GM21723 (cell line): ENCODE data around the gene TBC1D22A.
"Not testable (repeated sequence)": the region's sequence is repeated elsewhere in the genome, so short reads cannot be mapped to it uniquely, and the experiment has no call there.

ENCODE experiments used
- ATAC-seq: cut with Tn5 transposase; IDR thresholded peaks from one replicate; pipeline ENCODE4 v1.9.1; 2021; ENCODE audit warnings: mild to moderate bottlenecking, moderate library complexity; ENCODE audit not compliant: unreplicated experiment

Gene TBC1D22A

DNA sequence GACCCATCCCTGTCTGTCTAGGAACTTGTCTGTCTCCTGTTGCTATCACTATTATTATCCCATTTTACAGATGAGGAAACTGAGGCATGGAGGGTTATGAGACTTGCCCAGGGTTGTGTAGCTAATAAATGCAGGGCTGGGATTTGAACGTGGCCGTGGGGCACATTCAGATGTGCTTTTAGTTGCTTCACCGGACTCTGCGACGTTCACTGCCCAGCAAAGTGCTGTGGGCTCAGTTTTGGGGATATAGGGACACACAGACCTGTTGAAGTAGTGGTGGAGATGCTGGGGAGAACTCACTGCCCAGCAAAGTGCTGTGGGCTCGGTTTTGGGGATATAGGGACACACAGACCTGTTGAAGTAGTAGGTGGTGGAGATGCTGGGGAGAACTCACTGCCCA lies 405.5 kb downstream of the TBC1D22A start:
- not testable (repeated sequence) for ATAC-seq

DNA sequence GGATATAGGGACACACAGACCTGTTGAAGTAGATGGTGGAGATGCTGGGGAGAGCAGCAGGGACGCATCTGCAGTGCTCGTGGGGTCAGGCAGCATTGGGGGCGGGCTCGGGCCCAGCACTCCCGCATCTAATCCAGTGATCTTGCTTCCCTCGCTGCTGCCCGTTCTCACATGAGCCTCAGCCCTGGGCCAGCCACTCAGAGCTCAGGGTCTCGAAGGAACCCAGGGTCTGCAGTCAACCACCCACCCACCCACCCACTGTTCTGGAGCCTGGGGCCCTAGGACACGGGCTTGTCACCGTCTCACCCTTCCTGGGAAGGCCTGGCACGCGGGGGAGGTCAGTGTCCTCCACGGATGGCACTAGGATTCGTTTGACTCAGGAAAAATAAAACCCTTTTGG lies 406.0 kb downstream of the TBC1D22A start:
- ATAC-seq, result no peak

DNA sequence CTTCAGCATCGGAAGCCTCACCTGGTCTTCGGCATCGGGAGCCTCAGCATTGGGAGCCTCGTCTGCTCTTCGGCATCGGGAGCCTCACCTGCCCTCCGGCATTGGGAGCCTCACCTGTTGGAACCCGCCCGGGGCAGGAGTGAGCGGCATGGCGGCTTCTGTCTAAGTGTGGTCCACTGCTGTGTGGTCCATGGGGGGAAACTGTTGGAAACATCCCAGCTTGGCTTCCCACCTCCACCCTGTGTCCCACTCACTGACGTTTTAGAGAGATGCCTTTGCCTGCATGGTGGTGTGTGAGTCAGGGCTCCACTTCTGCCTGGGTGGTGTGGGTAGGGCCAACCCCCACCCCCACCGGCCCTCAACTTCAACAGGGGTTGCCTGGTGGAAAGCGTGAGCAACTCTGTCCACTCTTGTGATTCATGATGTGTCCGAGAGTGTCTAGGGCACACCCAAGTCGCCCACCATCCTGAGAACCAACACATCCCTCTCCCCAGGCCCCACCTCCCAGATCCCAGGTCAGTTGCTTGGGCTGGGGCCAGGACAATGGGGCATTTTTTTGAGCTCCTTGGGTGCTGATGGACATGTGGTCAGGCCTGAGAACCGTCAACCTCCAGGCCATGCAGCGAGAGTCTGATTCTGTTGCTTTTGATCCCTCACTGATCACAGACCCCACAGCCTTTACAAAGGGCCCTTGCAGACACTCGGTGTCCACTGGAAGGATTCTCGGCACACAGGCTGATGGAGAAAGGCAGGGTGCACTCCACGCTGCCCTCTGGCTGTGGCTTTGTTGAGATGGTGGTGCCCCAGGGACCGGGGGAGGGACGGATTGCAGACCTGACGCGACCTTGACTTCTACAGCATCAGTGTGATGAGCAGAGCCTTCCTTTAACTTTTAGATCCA lies 406.7 kb downstream of the TBC1D22A start:
- no peak for ATAC-seq

DNA sequence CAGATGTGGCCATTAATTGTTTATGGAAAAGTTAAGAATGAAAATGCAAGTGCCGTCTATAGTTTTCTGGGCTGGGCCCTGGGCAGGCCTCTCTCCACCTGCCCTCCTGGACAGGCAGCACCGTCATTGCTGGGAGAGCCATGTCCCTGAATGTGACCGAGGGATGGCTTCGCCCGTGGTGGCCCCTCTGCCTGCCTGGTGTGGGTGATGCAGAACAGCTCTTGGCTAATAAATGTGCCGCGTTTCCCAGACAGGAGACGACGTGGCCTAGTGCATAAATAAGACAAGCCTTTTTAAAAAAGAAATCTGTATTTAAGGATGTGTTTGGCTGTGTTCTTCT lies 407.3 kb downstream of the TBC1D22A start:
- ATAC-seq, result no peak

DNA sequence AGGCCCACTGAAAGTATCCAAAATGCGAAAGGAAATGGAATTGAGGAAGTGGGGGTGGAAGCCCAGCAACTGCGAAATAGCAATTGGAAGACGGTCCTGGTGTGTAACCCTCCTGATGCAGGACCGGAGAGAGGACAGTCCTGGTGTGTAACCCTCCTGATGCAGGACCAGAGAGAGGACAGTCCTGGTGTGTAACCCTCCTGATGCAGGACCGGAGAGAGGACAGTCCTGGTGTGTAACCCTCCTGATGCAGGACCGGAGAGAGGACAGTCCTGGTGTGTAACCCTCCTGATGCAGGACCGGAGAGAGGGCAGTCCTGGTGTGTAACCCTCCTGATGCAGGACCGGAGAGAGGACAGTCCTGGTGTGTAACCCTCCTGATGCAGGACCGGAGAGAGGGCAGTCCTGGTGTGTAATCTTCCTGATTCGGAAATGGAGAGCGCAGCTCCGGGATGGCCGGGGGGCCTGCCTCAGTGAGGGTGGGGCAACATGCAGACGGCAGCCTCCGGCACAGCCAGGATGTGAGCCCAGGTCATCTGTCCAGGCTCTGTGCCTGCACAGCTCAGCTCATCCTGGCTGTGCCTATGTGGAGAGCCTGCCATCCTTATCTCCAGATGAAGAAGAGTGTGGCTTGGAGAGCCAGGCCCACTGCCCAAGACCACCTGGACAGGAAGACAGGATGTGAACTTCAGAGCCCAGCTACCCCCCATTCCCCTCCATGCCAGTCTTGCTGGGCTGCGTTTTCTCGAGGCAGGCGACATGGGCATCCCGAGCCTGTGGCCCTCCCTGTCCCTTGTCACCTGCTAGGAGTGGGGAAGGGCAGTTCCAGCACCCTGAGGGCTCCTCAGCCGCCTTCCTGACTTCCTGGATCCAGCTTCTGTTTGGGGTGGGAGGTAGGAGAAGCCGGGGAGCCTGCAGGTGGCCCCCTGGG lies 408.3 kb downstream of the TBC1D22A start:
- not testable (repeated sequence) for ATAC-seq

DNA sequence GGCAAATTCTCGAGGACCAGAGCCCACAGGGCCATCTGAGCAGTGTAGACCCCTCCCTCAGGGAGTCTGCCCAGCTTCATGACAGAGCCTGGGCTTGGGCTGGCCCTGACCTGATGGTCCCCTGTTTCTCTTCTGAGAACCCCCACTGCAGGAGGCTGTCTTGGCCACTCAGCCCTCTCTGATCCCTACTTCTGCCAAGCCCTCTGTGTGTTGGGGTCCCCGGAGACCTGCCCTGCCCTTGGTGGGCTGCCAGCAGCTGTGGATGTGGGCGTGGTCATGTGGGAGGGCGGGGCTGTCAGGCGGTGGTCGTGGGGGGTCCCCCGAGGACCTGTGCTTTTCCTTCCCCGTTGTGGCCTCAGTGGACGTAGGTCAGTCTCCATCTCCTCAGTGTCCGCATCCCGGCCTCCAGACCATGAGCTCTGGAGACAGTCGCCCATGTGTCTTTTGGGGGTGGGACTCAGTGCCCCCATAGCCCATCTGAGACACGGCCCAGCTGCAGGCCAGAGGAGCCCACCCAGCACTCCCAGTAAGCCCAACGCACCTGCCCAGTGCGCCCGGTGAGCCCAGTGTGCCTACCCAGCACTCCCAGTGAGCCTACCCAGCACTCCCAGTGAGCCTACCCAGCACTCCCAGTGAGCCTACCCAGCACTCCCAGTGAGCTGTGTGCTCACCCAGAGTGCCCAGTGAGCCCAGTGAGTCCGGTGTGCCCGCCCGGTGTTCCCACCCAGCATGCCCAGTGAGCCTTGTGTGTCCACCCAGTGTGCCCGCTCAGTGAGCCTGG lies 409.2 kb downstream of the TBC1D22A start:
- no peak for ATAC-seq

DNA sequence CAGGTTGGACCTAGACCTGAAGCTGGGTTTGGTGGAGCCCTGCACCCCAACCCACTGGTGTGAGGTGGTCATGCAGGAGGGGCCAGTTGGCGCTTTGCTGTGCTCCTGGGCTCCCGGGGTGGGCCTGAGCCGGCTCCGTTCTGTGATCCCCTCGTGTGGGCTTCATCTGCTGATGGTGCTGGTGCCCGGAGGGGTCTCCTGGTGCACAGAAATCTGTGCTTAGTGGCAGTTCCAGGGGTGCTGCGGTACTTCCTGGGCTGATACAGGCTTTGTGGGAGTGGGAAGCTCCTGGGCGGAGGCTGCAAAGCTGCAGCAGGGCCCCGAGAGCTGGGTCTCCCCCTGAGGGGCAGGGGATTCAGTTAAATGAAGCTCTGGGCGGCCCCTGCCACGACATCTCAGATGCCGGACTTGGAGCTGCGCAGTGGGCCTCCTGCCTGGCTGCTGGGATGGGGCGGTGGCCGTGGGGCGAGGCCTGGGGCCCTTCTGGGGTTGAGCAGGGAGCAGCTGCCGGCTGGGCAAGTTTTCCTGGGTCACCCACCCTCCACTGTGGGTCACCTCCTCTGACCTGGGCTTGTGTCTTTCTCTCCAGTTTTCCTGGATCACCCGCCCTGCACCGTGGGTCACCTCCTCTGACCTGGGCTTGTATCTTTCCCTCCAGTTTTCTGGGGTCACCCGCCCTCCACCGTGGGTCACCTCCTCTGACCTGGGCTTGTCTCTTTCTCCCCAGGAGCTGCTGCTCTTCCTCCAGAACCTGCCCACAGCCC lies 410.5 kb downstream of the TBC1D22A start:
- ATAC-seq, result no peak

DNA sequence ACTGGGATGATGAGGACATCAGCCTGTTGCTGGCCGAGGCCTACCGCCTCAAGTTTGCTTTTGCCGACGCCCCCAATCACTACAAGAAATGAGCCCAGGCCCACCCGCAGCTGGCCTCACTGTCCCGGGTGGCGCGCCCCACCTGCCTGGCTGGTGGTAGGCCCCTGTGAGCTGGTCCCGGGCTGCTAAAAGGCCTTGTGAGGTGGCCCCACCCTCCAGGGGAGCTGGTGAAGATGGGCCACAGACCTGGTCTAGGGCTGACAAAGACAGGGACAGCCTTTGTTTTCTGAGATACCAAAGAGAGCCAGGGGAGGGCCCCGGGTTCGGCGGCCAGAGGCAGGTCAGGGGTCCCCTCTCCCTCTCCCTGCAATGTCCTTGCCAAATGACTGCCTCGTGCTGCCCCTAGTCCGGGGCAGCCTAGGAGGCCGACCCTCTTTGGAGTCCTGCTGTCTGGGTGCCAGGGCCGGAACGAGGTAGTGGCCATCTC lies 411.1 kb downstream of the TBC1D22A start:
- no peak for ATAC-seq

DNA sequence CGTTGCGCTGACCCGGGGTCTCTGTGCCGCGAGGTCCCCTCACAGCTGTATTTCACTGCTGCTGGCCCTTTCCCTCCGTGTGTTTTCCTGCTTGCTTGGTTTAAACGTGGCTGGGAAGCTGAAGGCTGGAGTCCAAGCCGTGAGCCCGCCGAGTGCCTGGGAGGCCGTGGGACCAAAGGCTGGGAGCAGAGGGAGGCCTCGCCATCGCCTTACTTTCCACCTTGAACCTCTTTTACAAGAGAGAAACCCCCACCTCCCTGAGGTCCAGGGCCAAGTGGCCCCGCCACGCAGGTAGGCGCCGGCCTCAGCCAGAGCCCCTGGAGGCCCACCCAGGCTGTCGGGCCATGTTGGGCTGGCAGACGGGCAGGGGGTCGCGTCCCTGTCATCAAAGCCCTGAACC lies 411.6 kb downstream of the TBC1D22A start:
- no peak for ATAC-seq

DNA sequence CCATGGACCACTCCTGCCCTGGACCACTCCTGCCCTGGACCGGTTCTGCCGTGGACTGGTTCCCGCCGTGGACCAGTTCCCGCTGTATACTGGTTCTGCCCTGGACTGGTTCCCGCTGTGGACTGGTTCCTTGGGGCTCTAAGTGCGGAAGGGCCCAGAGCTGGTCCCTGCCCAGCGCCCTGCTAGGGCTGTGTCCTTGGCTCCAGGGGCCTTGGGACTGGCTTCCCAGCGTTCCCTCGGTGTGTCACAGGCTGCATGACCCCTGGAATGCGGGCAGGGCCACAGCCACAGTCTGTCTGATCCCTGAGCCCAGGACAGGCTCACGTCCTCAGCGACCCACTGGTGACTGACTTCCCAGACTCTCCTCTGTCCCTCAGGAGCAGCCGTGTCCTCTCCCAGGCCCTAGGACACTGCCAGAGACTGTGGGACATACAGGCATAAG lies 412.2 kb downstream of the TBC1D22A start:
- no peak for ATAC-seq

DNA sequence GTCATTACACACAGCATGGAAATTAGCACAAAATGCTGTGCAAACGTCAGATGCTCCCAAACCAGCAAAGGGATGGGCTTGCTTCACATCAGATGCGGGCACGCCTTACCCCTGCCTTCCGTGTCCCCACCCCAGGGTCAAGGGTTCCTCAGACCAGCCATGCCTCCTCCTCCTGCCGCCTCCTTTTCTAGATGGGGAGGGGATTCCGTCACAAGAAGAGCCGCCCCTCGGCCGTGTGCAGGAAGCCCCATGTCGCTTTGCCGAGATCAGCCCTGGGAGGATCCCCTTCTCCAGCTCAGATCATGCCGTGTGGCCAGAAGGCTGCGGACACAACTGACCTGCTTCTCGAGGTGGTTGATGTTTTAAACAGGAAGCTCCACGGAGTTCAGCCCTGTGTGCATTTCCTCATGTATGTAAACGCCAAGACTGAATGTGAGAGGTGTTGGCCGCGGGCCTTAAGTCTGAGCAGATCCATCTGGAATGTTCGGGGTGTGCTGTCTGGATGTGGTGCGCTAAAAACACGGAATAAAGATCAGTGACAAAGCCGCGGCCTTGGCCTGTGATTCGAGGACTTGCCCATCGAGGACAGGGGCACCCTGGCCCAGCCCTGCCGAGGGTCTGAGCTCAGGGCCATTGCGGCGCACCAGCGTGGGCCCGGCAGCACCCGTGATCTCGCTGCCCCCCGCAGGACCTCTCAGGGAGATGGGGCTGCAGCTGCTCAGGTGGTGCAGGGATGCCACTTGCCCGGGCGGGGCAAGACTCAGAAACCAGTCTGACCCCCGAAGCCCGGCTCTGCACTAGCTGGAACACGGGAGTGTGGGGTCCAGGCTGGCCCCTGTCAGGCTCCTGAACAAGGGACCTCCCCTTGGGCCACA lies 412.9 kb downstream of the TBC1D22A start:
- no peak for ATAC-seq

DNA sequence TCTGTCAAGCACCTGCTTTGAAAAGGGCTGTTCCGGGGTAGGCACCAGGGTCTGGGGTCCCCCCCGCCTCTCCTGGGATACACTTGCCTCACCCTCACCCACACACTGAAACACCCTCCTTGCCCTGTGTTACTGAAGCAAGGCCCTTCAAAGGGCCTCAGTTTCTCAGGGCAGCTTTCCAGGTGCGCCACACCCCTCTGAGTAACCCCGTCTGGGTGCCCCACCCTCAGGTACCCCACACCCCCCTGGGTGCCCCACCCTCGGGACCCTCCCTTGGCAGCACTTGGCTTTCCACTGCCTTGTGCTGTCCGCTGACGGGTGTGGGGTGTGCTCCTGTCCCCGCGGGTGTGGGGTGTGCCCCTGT lies 413.6 kb downstream of the TBC1D22A start:
- no peak for ATAC-seq

DNA sequence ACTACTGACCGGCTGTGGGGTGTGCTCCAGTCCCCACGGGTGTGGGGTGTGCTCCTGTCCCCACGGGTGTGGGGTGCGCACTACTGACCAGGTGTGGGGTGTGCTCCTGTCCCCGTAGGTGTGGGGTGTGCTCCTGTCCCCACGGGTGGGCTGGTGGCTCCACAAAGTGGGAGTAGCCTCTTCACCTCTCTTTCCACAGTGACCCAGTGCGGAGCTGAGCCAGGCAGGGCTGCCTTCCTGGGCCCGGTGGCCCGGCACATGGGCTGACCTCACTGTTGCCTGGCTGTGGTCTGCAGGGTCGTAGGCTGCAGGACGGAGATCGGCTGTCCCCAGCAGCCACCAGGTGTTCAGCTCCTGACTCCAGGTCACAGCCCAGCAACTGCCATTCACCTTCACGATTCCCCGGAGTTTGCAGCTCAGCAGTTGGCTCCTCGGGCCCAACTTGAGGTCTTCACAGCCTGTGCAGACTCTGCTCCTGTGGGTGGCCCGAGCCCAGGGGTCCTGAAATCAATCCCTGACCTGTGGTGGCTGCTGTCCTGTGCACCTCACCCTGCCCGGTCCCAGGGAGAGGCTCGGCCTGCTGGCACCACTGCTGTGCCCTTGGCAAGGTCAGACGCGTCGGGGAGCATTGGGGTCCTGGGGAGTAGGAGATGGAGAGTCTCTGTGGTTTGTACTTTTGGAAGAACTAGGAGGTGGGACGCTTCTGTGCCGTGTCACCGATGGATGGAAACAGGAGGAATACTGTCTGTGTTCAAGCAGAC lies 414.3 kb downstream of the TBC1D22A start:
- ATAC-seq, result no peak

DNA sequence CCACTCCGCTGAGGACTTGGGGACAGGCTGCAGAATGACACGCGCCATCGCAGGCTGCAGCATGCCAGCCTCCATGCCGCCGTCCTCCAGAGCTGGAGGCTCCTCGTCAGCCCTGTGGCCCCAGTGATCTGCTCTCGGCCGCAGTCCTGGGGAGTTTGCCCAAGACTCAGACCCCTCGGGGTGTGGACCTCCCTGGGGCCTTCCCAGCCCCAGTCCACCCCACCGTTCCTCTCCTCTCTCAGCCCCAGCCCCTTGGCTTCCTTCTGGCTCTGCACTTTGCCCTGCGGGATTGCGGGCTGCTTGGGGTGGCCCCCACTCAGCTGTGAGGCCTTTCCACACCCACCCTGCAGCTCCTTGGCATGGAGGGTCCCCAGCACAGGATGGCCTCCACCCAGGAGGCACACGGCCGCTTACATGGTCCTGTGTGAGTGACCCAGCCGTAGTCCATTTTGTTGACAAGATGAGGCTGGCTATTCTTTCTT lies 414.9 kb downstream of the TBC1D22A start:
- no peak for ATAC-seq

DNA sequence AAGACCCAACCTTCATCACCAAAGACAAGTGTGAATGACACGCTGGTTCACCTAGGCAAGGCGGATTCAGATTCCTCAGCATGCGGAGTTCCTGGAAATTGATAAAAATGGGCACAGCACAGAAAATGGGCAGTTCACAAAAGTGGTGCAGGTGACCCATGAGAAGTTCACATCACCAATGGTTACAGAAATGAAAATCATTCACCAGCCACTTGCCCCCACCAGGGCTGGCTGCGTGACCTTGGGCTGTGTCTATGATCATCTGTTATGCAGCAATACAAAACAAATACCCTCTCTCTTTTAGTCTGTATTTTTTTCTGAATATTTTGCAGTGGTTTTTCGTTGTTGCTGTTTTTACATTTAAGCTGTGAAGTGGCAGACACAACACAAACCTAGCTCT lies 415.9 kb downstream of the TBC1D22A start:
- no peak for ATAC-seq

DNA sequence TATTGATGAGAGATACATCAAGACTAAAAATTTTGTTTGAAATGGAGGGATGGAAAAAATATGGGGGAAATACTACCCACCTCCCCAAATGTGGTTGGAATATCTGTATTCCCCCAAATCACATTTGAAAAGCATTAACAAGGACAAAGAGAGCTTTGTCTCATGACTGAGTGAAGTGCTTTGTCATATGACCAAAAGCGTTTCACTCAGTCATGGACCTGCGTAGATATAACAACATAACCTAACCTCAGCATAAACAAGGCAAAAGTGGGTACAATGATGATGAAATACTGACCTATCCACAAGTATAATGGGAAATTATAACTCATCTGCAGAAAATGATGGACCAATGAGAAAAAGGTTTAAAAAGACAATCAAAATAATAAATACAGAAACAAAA lies 418.3 kb downstream of the TBC1D22A start:
- no peak for ATAC-seq

DNA sequence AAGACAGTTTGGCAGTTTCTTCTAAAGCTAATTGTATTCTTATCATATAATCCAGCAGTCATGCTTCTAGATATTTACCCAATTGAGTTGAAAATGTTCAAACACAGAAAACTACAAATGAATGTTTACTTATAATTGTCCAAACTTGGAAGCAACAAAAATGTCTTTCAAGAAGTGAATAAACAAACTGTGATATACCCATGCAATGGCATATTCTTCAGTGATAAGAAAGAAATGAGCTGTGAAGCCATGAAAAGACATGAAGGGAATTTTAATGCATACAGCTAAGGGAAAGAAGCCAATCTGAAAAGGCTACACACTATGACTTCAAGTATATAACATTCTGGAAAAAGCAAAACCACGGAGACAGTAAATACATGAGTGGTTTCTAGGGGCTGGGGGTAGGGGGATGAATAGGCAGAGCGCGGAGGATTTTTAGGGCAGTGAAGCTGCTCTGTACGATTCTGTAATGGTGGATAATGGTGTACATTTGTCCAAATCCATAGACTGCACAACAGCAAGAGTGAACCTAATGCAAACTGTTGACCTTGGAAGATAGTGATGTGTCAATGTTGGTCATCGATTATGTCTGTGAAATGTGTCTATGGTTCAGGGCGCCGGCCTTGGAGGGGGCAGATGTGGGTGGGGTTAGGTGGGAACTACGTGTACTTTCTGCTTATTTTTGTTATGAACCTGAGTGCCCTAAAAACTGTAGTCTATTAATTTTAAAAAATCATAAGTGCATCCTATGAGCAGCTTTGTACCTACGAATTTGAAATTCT lies 424.9 kb downstream of the TBC1D22A start:
- ATAC-seq, result no peak
